GM19193 (cell line): ENCODE results near the gene PGAP1.

Experiments used
- POLR2A ChIP-seq: IDR thresholded peaks from 4 replicates; pipeline ENCODE4 v1.6.1; 2011; ENCODE audit not compliant: insufficient read depth, insufficient read length; ENCODE audit errors: extremely low read depth

The PGAP1 gene

GRCh38 chr2:196957881-196958525 lies 31.5 kb upstream of the PGAP1 start:
- no peak for TF ChIP-seq POLR2A

- no peak for TF ChIP-seq POLR2A
Observed at GRCh38 chr2:196957442-196957841, 30.9 kb upstream of the PGAP1 start.

DNA sequence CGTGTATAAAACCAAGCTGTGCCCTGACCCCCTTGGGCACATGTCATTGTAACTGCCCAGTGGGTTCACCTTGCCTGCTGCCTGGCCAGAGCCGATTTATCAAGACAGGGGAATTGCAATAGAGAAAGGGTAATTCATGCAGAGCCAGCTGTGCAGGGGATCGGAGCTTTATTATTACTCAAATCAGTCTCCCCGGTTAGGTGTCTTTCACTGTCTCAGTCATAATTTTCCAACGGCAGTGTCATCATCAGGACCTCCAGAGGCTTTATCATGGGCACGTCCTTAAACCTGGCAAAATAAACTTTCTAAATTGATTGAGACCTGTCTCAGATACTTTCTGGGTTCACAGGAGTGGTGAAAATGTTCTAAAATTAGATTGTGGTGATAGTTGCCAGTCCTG lies 29.6 kb upstream of the PGAP1 start:
- TF ChIP-seq POLR2A = no peak

GRCh38 chr2:196955036-196955435 lies 28.5 kb upstream of the PGAP1 start:
- TF ChIP-seq POLR2A = no peak

DNA sequence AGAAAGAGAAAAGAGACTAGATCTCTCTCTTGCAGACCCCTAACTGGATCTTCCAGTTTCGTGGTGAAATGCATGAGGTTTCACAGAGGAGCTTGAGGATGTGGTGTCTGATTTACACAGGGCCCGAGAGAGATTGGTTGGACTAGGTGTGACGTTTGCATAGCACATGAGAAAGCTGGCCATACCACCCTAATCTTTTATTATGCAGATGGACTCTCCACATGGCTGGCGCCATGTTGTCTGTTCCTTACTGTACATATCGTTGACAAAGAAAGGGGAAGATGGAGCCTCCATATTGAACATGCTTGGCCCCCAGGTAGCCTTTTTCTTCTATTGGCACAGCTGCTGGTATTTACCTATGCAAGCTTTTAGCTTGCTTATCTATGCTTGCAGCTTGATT lies 27.5 kb upstream of the PGAP1 start:
- TF ChIP-seq POLR2A = no peak

DNA sequence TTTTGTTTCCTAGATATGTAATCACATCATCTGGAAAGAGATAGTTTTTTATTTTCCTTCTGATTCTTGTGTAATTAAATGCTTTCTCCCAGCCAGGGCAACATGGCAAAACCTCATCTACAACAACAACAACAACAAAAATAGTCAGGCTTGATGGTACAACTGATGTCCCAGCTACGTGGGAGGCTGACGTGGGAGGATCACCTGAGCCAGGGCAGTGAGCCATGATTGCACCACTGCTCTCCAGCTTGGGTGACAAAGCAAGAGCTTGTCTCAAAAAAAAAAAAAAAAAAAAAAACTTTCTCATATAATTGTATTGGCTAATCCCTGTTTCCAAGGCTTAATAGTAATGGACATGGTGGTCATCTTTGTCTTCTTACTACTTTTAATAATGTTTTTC lies 26.4 kb upstream of the PGAP1 start:
- no peak for TF ChIP-seq POLR2A

DNA sequence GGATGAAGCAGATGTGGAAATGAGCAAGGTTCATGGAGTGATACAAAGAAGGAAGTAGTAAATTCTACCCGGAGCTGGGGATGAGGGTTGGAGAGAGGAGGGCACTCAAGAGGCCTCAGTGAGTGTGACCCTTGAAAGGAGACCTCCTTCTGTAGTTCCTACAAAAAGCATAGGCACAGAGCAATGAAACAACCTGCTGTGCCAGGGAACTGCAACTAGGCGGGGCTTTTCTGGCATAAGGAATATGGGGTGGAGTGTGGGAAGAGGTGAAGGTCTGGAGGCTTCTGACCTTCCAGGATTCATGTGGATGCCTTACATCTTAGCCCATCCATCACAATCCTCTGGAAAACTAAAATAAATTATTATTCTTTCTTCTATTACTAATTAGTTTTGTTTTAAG lies 25.5 kb upstream of the PGAP1 start:
- TF ChIP-seq POLR2A = no peak

- TF ChIP-seq POLR2A = no peak
Observed at GRCh38 chr2:196949116-196949515, 22.6 kb upstream of the PGAP1 start.

- no peak for TF ChIP-seq POLR2A
Observed at GRCh38 chr2:196944570-196944969, 18.1 kb upstream of the PGAP1 start.

GRCh38 chr2:196941398-196942078 lies 15.0 kb upstream of the PGAP1 start:
- TF ChIP-seq POLR2A = no peak

GRCh38 chr2:196939371-196939770 lies 12.9 kb upstream of the PGAP1 start:
- no peak for TF ChIP-seq POLR2A

GRCh38 chr2:196935432-196935831 lies 8.9 kb upstream of the PGAP1 start:
- no peak for TF ChIP-seq POLR2A

DNA sequence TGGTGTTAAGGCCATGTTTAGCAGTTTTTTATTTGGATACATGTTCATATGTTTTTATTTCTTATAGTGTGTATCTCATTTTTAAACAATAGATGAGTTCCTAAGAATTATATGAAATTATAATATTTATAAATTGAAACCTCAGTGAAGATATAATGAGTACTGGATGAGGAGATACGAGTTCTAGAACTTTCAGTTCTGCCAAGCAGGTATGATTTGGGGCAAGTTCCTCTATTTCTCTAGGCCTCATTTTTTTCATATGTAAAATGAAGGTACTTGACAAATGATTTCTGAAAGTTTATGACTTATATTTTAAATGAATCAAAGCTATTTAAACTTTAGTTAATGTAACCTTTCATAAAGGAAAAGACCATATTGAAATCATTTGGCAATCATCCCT lies 8.2 kb upstream of the PGAP1 start:
- TF ChIP-seq POLR2A = no peak

- TF ChIP-seq POLR2A = no peak
Observed at GRCh38 chr2:196931555-196931954, 5.0 kb upstream of the PGAP1 start.

DNA sequence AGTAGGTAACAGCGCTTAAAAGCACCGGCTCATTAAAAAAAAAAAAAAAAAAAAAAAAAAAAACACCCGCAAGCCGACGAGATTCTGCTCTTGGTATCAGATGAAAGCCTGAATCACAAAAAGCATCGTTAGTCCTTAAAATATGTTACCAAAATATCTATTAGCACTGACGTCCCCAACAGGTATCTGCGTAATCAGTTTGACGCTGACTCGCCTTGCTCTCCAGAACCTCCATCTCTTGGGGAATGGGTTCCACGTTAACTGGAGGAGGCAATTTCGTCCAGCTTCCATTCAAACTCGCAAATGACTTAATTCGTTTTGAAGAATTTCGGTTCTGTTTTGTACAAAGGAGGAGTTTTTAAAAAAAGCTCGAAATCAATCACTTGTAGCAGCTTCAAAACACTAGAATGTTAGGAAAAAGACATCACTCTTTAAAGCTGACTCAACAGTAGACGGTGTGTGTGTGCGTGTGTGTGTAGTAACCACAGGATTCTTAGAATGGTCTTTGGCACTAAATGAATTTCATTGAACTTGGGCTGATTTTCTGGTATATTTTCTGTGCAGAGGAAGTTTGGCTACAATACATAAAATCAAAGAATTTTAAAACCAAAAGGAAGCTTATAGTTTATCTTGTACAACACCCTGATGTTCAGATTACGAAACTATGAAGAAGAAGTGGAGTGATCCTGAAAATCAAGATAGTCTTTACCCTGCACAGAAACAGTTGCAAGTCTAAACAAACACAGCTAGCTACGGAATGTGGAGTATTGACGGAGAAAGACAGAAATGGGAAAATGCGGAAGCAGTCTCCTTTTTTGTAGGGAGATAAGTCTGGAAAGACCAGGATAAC lies 1.1 kb upstream of the PGAP1 start:
- no peak for TF ChIP-seq POLR2A
